H1 (cell line): ENCODE data around the gene RGS14.

Experiments used
- CHD2 ChIP-seq: IDR thresholded peaks from 2 replicates; pipeline ENCODE4 v1.6.1; 2012; ENCODE audit warnings: low read length, improper control_type of control experiment
- EZH2 ChIP-seq: fragments of 200-600 bp; sonication (generic); IDR thresholded peaks from 2 replicates; pipeline ENCODE4 v1.7.1; 2012; ENCODE audit warnings: low read depth, mild to moderate bottlenecking, moderate library complexity, low read length, inconsistent platforms; ENCODE audit not compliant: severe bottlenecking
- PHF8 ChIP-seq: fragments of 200-600 bp; sonication (generic); conservative IDR thresholded peaks from 2 replicates; pipeline ENCODE4 v1.7.1; 2012; ENCODE audit warnings: low read depth, mild to moderate bottlenecking, inconsistent platforms, low read length, moderate library complexity
- POLR2A ChIP-seq, 2 experiments: IDR thresholded peaks; 1 replicate in 1 of 2; 2 replicates in 1 of 2; pipeline ENCODE4 v1.6.1; 2011; ENCODE audit warnings: low read depth in 2 of 2, low read length in 2 of 2, mild to moderate bottlenecking in 2 of 2; ENCODE audit errors: control extremely low read depth in 1 of 2
- RNF2 ChIP-seq: fragments of 200-900, 300-1000 bp; sonication (generic); IDR thresholded peaks from 2 replicates; pipeline ENCODE4 v1.7.1; 2016; ENCODE audit warnings: borderline replicate concordance, low read depth, mild to moderate bottlenecking, antibody characterized with exemption, low read length; ENCODE audit not compliant: poor library complexity, severe bottlenecking; ENCODE audit errors: missing control alignments

GRCh38 chr5:177332896-177333260, 24.8 kb upstream of the RGS14 start:
- TF ChIP-seq POLR2A (IDR thresholded peaks at IDR 0.05; ENCODE audit: control extremely low read depth in 1 of 2, low read depth in 2 of 2, low read length in 2 of 2), result no peak
- TF ChIP-seq RNF2, result no peak
- no peak for TF ChIP-seq PHF8
- no peak for TF ChIP-seq CHD2
- TF ChIP-seq EZH2, result no peak
